NB4 (cell line): ENCODE data around the gene REEP1.

Experiments used
- CTCF ChIP-seq: IDR thresholded peaks from one replicate; pipeline ENCODE4 v1.5.1; 2012; ENCODE audit warnings: low read depth, low read length
- MAX ChIP-seq: IDR thresholded peaks from 2 replicates; pipeline ENCODE4 v1.6.1; 2011; ENCODE audit warnings: low read depth, low read length
- MYC ChIP-seq: IDR thresholded peaks from 2 replicates; pipeline ENCODE4 v1.6.1; 2011; ENCODE audit warnings: low read depth, low read length
- POLR2A ChIP-seq: IDR thresholded peaks from 2 replicates; pipeline ENCODE4 v1.6.1; 2011; ENCODE audit warnings: mild to moderate bottlenecking; ENCODE audit not compliant: insufficient read length; ENCODE audit errors: extremely low read depth

GRCh38 chr2:86280191-86280667, 57.2 kb downstream of the REEP1 start:
- no peak for TF ChIP-seq CTCF
- TF ChIP-seq MAX, result no peak
- TF ChIP-seq POLR2A, result no peak
- no peak for TF ChIP-seq MYC
